ENCODE data around the gene FGF3. TPM values are rescaled to one million over a fixed set of nuclear protein-coding genes. Genes with fewer than 3 reads are reported as not detected.

FGF3 gene
- total RNA-seq, 2 experiments from 2014 or later, result not detected

DNA sequence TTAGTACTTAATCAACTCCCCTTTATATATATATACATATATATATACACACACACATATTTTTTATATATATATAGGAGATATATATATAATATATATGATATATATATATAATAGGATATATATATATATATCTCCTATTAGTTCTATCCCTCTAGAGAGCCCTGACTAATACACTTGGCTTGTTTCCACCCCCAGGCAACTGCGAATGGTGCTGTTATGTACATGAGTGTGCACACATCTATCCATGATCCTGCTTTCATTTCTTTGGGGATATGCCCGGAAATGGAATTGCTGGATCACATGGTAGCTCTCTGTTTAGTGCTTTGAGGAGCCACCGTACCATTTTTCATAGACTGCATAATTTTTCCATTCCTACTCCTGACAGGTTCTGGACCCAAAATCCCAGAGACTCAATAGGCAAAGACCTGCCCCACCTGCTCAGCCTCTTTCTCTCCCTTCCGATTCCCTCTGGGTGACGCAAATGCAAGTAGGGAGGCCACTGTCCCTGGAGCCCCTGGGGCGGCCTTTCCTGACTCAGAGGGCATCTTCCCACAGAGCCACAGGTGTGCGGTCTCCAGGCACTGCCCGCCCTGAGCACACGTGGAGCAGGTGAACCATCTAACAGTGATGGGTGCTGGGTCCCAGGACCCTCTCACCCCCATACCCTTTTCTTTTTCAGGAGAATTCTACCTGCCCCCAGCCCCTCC is 12.0 kb downstream of the FGF3 start:
- peaks cover 10% of the 10 kb centered on the region for H3K27me3 Mint-ChIP-seq
- no peak overlapping the region for H3K4me3 Mint-ChIP-seq
- no peaks in the 10 kb centered on the region for H3K4me1 Mint-ChIP-seq
- no peaks in the 10 kb centered on the region for H3K36me3 Mint-ChIP-seq
- no peak overlapping the region for H3K27ac Mint-ChIP-seq
- H3K9me3 Mint-ChIP-seq, result no peaks in the 10 kb centered on the region
- DNase-seq, result no peak

- no peak for DNase-seq
- Mint-ChIP-seq H3K27ac (no peak overlapping the region), H3K27me3 (peaks cover 10% of the 10 kb centered on the region), H3K4me1 (no peaks in the 10 kb centered on the region), H3K4me3 (no peak overlapping the region), H3K9me3 (no peaks in the 10 kb centered on the region), H3K36me3 (no peaks in the 10 kb centered on the region)
Measured at GRCh38 chr11:69804769-69805508, 14.3 kb downstream of the FGF3 start.

- no peaks in the 10 kb centered on the region for H3K9me3 Mint-ChIP-seq
- H3K4me1 Mint-ChIP-seq, result no peaks in the 10 kb centered on the region
Measured at GRCh38 chr11:69803604-69804218, 15.5 kb downstream of the FGF3 start.

GRCh38 chr11:69803022-69803421 is 16.2 kb downstream of the FGF3 start:
- peaks cover 5% of the 10 kb centered on the region for H3K27me3 Mint-ChIP-seq
- DNase-seq, result no peak
- no peak overlapping the region for H3K27ac Mint-ChIP-seq
- H3K4me3 Mint-ChIP-seq, result no peak overlapping the region
- no peaks in the 10 kb centered on the region for H3K4me1 Mint-ChIP-seq
- no peaks in the 10 kb centered on the region for H3K36me3 Mint-ChIP-seq
- H3K9me3 Mint-ChIP-seq, result no peaks in the 10 kb centered on the region

More at GRCh38 chr11:69803604-69804218, 15.5 kb downstream of the FGF3 start:
- Mint-ChIP-seq H3K36me3 (no peaks in the 10 kb centered on the region), H3K27ac (no peak overlapping the region), H3K27me3 (peaks cover 5% of the 10 kb centered on the region), H3K4me3 (no peak overlapping the region)
- DNase-seq, result no peak

- Mint-ChIP-seq H3K36me3 (no peaks in the 10 kb centered on the region), H3K4me1 (no peaks in the 10 kb centered on the region), H3K9me3 (no peaks in the 10 kb centered on the region), H3K27me3 (peaks cover 5% of the 10 kb centered on the region), H3K4me3 (no peak overlapping the region), H3K27ac (no peak overlapping the region)
- no peak for DNase-seq
Measured at GRCh38 chr11:69802590-69802989, 16.6 kb downstream of the FGF3 start.

- DNase-seq, result peak; percentile 29
- Mint-ChIP-seq H3K36me3 (no peaks in the 10 kb centered on the region), H3K4me3 (no peak overlapping the region), H3K27me3 (peaks cover 5% of the 10 kb centered on the region), H3K4me1 (no peaks in the 10 kb centered on the region), H3K27ac (no peak overlapping the region), H3K9me3 (no peaks in the 10 kb centered on the region)
Measured at GRCh38 chr11:69801513-69802335, 17.5 kb downstream of the FGF3 start.

DNA sequence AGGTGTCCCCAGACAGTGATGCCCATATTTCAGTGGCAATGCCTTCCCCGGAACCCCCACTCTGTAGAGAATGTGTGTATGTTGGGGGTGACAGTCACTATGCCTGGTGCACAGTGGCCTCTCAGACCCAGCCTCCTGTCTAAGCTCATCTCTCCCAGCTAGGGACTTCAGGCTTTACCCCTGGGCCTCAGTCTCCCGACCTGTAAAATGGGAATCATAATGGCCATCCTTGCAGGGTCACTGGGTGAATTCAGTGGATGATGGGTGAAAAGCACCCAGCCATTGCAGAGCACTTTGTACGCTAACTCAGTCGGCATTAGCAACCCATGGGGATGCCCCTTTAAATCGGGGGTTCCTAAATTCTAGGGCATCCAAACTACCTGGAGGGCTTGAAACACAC is 18.9 kb downstream of the FGF3 start:
- Mint-ChIP-seq H3K4me1 (no peaks in the 10 kb centered on the region), H3K9me3 (no peaks in the 10 kb centered on the region), H3K4me3 (no peak overlapping the region), H3K36me3 (no peaks in the 10 kb centered on the region), H3K27ac (no peak overlapping the region), H3K27me3 (no peaks in the 10 kb centered on the region)
- no peak for DNase-seq

GRCh38 chr11:69799582-69799981 is 19.6 kb downstream of the FGF3 start:
- no peaks in the 10 kb centered on the region for H3K4me1 Mint-ChIP-seq
- H3K4me3 Mint-ChIP-seq, result no peak overlapping the region
- H3K27me3 Mint-ChIP-seq, result no peaks in the 10 kb centered on the region
- no peak for DNase-seq
- no peaks in the 10 kb centered on the region for H3K9me3 Mint-ChIP-seq
- H3K27ac Mint-ChIP-seq, result no peak overlapping the region
- no peaks in the 10 kb centered on the region for H3K36me3 Mint-ChIP-seq

DNA sequence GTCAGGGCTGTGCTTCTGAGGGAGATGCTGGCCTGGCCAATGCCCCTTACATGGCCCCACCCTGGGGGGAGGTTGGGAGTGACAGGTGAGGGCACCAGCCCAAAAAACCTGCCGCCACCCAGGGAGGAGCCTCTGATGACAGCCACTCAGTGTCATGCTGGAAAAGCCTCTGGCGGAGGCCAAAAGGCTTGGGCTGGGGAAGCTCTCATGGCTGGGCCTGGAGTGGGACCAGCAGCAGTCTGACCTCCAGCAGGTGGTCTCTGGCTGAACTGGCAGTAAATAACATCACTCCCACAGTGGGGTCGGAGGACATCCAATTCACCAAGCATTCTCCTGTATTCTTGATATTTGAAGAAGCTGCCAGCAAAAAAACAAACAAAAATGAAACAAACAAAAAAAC is 20.1 kb downstream of the FGF3 start:
- H3K4me3 Mint-ChIP-seq, result no peak overlapping the region
- H3K27ac Mint-ChIP-seq, result no peak overlapping the region
- H3K36me3 Mint-ChIP-seq, result no peaks in the 10 kb centered on the region
- DNase-seq, result no peak
- H3K27me3 Mint-ChIP-seq, result no peaks in the 10 kb centered on the region
- H3K4me1 Mint-ChIP-seq, result no peaks in the 10 kb centered on the region
- no peaks in the 10 kb centered on the region for H3K9me3 Mint-ChIP-seq

DNA sequence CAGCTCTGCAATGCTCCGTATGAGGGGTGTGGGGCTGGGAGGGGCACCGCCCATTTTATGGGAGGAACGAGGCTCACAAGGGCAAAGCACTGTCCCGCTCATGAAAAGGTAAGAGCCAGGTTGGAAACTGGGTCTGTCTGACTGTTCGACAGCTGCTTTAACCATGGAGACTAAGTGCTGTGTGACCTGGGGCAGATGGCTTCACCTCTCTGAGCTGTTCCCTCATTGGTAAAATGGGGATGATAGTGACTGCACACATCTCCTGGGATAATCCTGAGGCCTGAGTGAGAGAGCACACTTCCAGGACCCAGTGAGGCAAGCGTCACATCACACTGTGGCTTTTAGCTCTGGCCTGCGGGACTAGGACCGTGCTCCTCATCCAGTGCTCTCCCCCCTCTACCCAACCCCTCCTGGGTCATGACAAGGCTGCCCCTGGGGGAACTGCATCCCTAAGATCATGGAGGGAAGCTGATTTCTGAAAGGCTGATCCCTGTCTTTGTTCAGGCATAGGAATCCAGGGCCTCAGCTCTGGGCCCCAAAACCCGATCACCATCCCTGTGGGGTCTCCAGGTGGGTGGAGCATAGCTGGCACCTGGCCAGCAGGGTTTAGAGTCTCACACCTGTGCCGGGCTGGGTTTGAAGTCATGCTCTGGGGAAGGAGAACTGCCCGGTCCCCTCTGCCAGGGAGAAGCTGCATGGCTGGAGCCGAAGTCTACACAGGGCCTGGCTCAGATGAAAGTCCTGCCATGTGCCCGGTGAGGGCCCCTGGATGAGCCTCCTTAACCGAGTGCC is 21.3 kb downstream of the FGF3 start:
- Mint-ChIP-seq H3K4me1 (no peaks in the 10 kb centered on the region), H3K36me3 (no peaks in the 10 kb centered on the region), H3K27ac (no peak overlapping the region), H3K4me3 (no peak overlapping the region), H3K27me3 (no peaks in the 10 kb centered on the region), H3K9me3 (no peaks in the 10 kb centered on the region)
- no peak for DNase-seq

DNA sequence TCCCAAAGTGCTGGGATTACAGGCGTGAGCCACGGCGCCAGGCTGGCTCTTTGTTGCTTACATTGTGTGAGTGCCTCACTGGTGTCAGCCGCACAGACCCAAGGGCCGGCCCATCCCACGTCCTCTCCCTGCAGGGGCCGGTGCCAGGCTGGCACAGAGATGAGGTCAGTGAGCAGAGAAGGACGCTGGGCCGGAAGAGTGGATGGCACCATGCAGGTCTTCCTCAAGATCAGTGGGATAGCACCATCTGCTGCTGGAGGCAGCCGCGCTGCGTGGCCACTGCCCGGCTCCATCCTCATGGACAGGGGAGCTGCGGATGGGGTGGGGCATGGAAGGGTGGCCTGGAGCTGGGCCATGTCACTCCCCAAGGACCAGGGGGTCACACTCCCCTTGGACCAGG is 22.1 kb downstream of the FGF3 start:
- no peak overlapping the region for H3K4me3 Mint-ChIP-seq
- DNase-seq, result no peak
- H3K27me3 Mint-ChIP-seq, result no peaks in the 10 kb centered on the region
- no peak overlapping the region for H3K27ac Mint-ChIP-seq
- no peaks in the 10 kb centered on the region for H3K9me3 Mint-ChIP-seq
- no peaks in the 10 kb centered on the region for H3K4me1 Mint-ChIP-seq
- H3K36me3 Mint-ChIP-seq, result no peaks in the 10 kb centered on the region

- no peaks in the 10 kb centered on the region for H3K27me3 Mint-ChIP-seq
- H3K9me3 Mint-ChIP-seq, result no peaks in the 10 kb centered on the region
- H3K4me1 Mint-ChIP-seq, result no peaks in the 10 kb centered on the region
- DNase-seq, result no peak
- no peak overlapping the region for H3K4me3 Mint-ChIP-seq
- H3K36me3 Mint-ChIP-seq, result no peaks in the 10 kb centered on the region
- H3K27ac Mint-ChIP-seq, result no peak overlapping the region
Measured at GRCh38 chr11:69796063-69796462, 23.2 kb downstream of the FGF3 start.

- no peaks in the 10 kb centered on the region for H3K36me3 Mint-ChIP-seq
- DNase-seq, result no peak
- H3K4me3 Mint-ChIP-seq, result no peak overlapping the region
- H3K27ac Mint-ChIP-seq, result no peak overlapping the region
- H3K4me1 Mint-ChIP-seq, result no peaks in the 10 kb centered on the region
- no peaks in the 10 kb centered on the region for H3K27me3 Mint-ChIP-seq
- H3K9me3 Mint-ChIP-seq, result no peaks in the 10 kb centered on the region
Measured at GRCh38 chr11:69791276-69792180, 27.7 kb downstream of the FGF3 start.

DNA sequence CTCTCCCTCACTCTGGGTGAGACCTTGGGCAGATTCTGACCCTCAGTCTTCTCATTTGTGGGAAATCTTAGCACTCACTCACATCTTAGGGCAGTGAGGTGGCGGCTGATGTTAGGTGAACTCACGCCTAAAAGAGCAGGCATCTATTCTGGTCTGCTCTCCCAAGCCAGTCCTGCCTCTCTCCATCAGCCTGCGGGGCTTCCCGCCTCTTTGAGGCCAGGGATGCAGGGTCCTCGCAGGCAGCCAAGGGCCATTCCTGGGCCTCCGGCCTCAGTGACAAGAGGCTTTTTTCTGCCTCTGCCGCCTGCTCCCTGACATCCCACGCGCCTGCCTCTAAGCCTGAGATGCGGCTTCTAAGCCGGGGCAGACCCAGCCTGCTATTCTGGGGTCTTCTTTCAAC is 30.3 kb downstream of the FGF3 start:
- DNase-seq, result no peak
- Mint-ChIP-seq H3K9me3 (no peaks in the 10 kb centered on the region), H3K36me3 (no peaks in the 10 kb centered on the region), H3K27me3 (no peaks in the 10 kb centered on the region), H3K4me1 (no peaks in the 10 kb centered on the region), H3K27ac (no peak overlapping the region), H3K4me3 (no peak overlapping the region)

All from activated naive CD8-positive, alpha-beta T cell treated with anti-CD3 and anti-CD28 coated beads for 36 hours (primary cell).